ENCODE data around the gene ADCY5.

ADCY5 gene

GRCh38 chr3:123458255-123458654 is 9.4 kb upstream of the ADCY5 start:
- no peak for DNase-seq (ENCODE audit: low read depth, low spot score)

GRCh38 chr3:123457841-123458240 is 9.0 kb upstream of the ADCY5 start:
- DNase-seq (ENCODE audit: low read depth, low spot score), result no peak

- no peak for DNase-seq (ENCODE audit: low read depth, low spot score)
Measured at GRCh38 chr3:123453675-123454074, 4.8 kb upstream of the ADCY5 start.

- DNase-seq (ENCODE audit: low read depth, low spot score), result no peak
Measured at GRCh38 chr3:123451186-123451585, 2.3 kb upstream of the ADCY5 start.

- DNase-seq (ENCODE audit: low read depth, low spot score), result no peak
Measured at GRCh38 chr3:123449997-123450604, 1.2 kb upstream of the ADCY5 start.

- no peak for DNase-seq (ENCODE audit: low read depth, low spot score)
Measured at GRCh38 chr3:123449102-123449996, 459 bp upstream of the ADCY5 start.

- no peak for DNase-seq (ENCODE audit: low read depth, low spot score)
Measured at GRCh38 chr3:123447749-123448517, 957 bp downstream of the ADCY5 start.

GRCh38 chr3:123447416-123447748 is 1.5 kb downstream of the ADCY5 start:
- DNase-seq (ENCODE audit: low read depth, low spot score), result no peak

- no peak for DNase-seq (ENCODE audit: low read depth, low spot score)
Measured at GRCh38 chr3:123446610-123447109, 2.2 kb downstream of the ADCY5 start.

GRCh38 chr3:123446210-123446609 is 2.7 kb downstream of the ADCY5 start:
- DNase-seq (ENCODE audit: low read depth, low spot score), result no peak

GRCh38 chr3:123445702-123446101 is 3.2 kb downstream of the ADCY5 start:
- no peak for DNase-seq (ENCODE audit: low read depth, low spot score)

GRCh38 chr3:123444744-123445143 is 4.1 kb downstream of the ADCY5 start:
- DNase-seq (ENCODE audit: low read depth, low spot score), result no peak

- DNase-seq (ENCODE audit: low read depth, low spot score), result no peak
Measured at GRCh38 chr3:123444023-123444422, 4.9 kb downstream of the ADCY5 start.

GRCh38 chr3:123442908-123443307 is 6.0 kb downstream of the ADCY5 start:
- DNase-seq (ENCODE audit: low read depth, low spot score), result no peak

GRCh38 chr3:123442125-123442524 is 6.8 kb downstream of the ADCY5 start:
- no peak for DNase-seq (ENCODE audit: low read depth, low spot score)

GRCh38 chr3:123439806-123440580 is 8.9 kb downstream of the ADCY5 start:
- DNase-seq (ENCODE audit: low read depth, low spot score), result no peak

- no peak for DNase-seq (ENCODE audit: low read depth, low spot score)
Measured at GRCh38 chr3:123432832-123433523, 15.9 kb downstream of the ADCY5 start.

GRCh38 chr3:123431658-123432324 is 17.1 kb downstream of the ADCY5 start:
- DNase-seq (ENCODE audit: low read depth, low spot score), result no peak

- DNase-seq (ENCODE audit: low read depth, low spot score), result no peak
Measured at GRCh38 chr3:123431007-123431657, 17.8 kb downstream of the ADCY5 start.

- no peak for DNase-seq (ENCODE audit: low read depth, low spot score)
Measured at GRCh38 chr3:123430266-123430665, 18.6 kb downstream of the ADCY5 start.
